HepG2 (cell line): ENCODE data around the gene KCTD13. TPM values are rescaled to one million over a fixed set of nuclear protein-coding genes. Genes with fewer than 3 reads are reported as not detected.
A peak's percentile ranks its signal among the peaks of the same experiment; 100 is the strongest.

Source experiments
- BRF2 ChIP-seq: sonication (generic); formaldehyde crosslinking; IDR thresholded peaks from 2 replicates; pipeline ENCODE4 v1.8.1; 2022; ENCODE audit warnings: mild to moderate bottlenecking, missing genetic modification reagents
- FOXO1 ChIP-seq: sonication (generic); formaldehyde crosslinking; IDR thresholded peaks from 2 replicates; pipeline ENCODE4 v1.4.0; 2020; ENCODE audit warnings: missing genetic modification reagents
- FOXP4 ChIP-seq: sonication (generic); formaldehyde crosslinking; IDR thresholded peaks from 2 replicates; pipeline ENCODE4 v1.4.0; 2020; ENCODE audit warnings: missing genetic modification reagents
- GTF3A ChIP-seq: sonication (generic); formaldehyde crosslinking; conservative IDR thresholded peaks from 2 replicates; pipeline ENCODE4 v1.4.0; 2020; ENCODE audit warnings: mild to moderate bottlenecking, missing genetic modification reagents
- MIER2 ChIP-seq: IDR thresholded peaks from 2 replicates; pipeline ENCODE4 v1.6.1; 2016; ENCODE audit warnings: missing biosample characterization, missing genetic modification reagents
- MTF2 ChIP-seq: sonication (generic); formaldehyde crosslinking; IDR thresholded peaks from 2 replicates; pipeline ENCODE4 v1.5.0; 2020; ENCODE audit warnings: missing genetic modification reagents, borderline replicate concordance
- NFIC ChIP-seq: IDR thresholded peaks from 2 replicates; pipeline ENCODE4 v1.6.1; 2012; ENCODE audit warnings: mild to moderate bottlenecking, low read length, inconsistent platforms
- NKX3-1 ChIP-seq: sonication (generic); formaldehyde crosslinking; IDR thresholded peaks from 2 replicates; pipeline ENCODE4 v1.5.0; 2020; ENCODE audit warnings: missing genetic modification reagents
- NR2F6 ChIP-seq, 2 experiments: IDR thresholded peaks; 2 replicates each; pipeline ENCODE4 v1.6.1; 2016; ENCODE audit warnings: antibody characterized with exemption in 1 of 2, mild to moderate bottlenecking in 1 of 2
- PBX3 ChIP-seq: sonication (generic); formaldehyde crosslinking; IDR thresholded peaks from 2 replicates; pipeline ENCODE4 v1.8.1; 2023; ENCODE audit warnings: missing genetic modification reagents, inconsistent platforms, borderline replicate concordance
- RBFOX2 ChIP-seq: fragments of 200-400 bp; formaldehyde crosslinking; IDR thresholded peaks from 2 replicates; pipeline ENCODE4 v1.6.1; 2017; ENCODE audit warnings: low read depth, mild to moderate bottlenecking, low read length
- SAP130 ChIP-seq: IDR thresholded peaks from 2 replicates; pipeline ENCODE4 v1.6.1; 2016; ENCODE audit warnings: low read depth
- SRSF9 ChIP-seq: fragments of 200-400 bp; formaldehyde crosslinking; IDR thresholded peaks from 2 replicates; pipeline ENCODE4 v1.6.1; 2018; ENCODE audit warnings: borderline replicate concordance, mild to moderate bottlenecking, low read depth, low read length; ENCODE audit not compliant: insufficient read depth, poor library complexity, severe bottlenecking
- ZBTB34 ChIP-seq: sonication (generic); formaldehyde crosslinking; IDR thresholded peaks from 2 replicates; pipeline ENCODE4 v1.8.0; 2022; ENCODE audit warnings: mild to moderate bottlenecking, missing genetic modification reagents
- ZNF264 ChIP-seq: sonication (generic); formaldehyde crosslinking; IDR thresholded peaks from 2 replicates; pipeline ENCODE4 v1.4.0; 2020; ENCODE audit warnings: missing genetic modification reagents
- ZNF574 ChIP-seq: sonication (generic); formaldehyde crosslinking; IDR thresholded peaks from 2 replicates; pipeline ENCODE4 v1.4.0; 2020; ENCODE audit warnings: missing genetic modification reagents
- ZNF580 ChIP-seq: IDR thresholded peaks from 2 replicates; pipeline ENCODE4 v1.6.1; 2016; ENCODE audit warnings: low read depth, borderline replicate concordance
- ZNF629 ChIP-seq: sonication (generic); formaldehyde crosslinking; conservative IDR thresholded peaks from 2 replicates; pipeline ENCODE4 v1.5.0; 2020; ENCODE audit warnings: missing genetic modification reagents
- ZNF772 ChIP-seq: sonication (generic); formaldehyde crosslinking; IDR thresholded peaks from 2 replicates; pipeline ENCODE4 v1.5.0; 2020; ENCODE audit warnings: mild to moderate bottlenecking, missing genetic modification reagents
- polyA plus RNA-seq, 8 experiments: library from polyadenylated mRNA; depleted of rRNA in 3 of 8; stranded (reverse) in 7 of 8; unstranded in 1 of 8; fragments of >200 nt; fragmentation: Illumina TruSeq in 4 of 8; extraction: Trizol in 4 of 8; gene quantifications; 2 replicates each; pipeline versions ENCODE4 v1.2.1 to v1.2.3, GENCODE V29; 2011 to 2016; ENCODE audit warnings: low read depth in 4 of 8, missing spikeins in 1 of 8, mixed read lengths in 1 of 8; ENCODE audit not compliant: insufficient read depth in 1 of 8
- total RNA-seq, 5 experiments: library from RNA; depleted of rRNA; stranded (reverse); fragments of >200 nt; fragmentation: Illumina TruSeq; extraction: Trizol; gene quantifications; 2 replicates each; pipeline ENCODE4 v1.2.3, GENCODE V29; 2016; ENCODE audit warnings: low read depth in 1 of 5

The KCTD13 gene
- total and polyA plus RNA-seq, 2 of the 13 experiments (the other 11 are each of a cell fraction or from before 2014, with no cell fraction given) = 6.3 to 14.7 TPM

GRCh38 chr16:29891525-29892457 is 34.2 kb downstream of the KCTD13 start (continued):
- TF ChIP-seq BRF2 (CRISPR knock-in tag) (no peak), MIER2 (peak; percentile 89), ZNF580 (CRISPR knock-in tag) (no peak), NFIC (no peak), PBX3 (CRISPR knock-in tag) (no peak), FOXP4 (CRISPR knock-in tag) (peak; percentile 64; the same call in 1 of the 2 replicates), ZNF772 (peak; percentile 52; the same call in 1 of the 2 replicates), RBFOX2 (peak; percentile 26; the same call in 1 of the 2 replicates), NR2F6 (IDR thresholded peaks at IDR 0.05) (peak; percentile 78; the same call in 1 of the 2 replicates), NR2F6 (CRISPR knock-in tag; IDR thresholded peaks at IDR 0.05) (peak; percentile 62; the same call in 1 of the 2 replicates), SRSF9 (no peak), ZBTB34 (CRISPR knock-in tag) (0 out of 2 replicates have a peak, but pooled peaks have one; percentile 19), ZNF574 (CRISPR knock-in tag) (peak; percentile 52), MTF2 (CRISPR knock-in tag) (no peak), FOXO1 (peak; percentile 34; the same call in 1 of the 2 replicates), GTF3A (CRISPR knock-in tag) (no peak), ZNF629 (CRISPR knock-in tag) (peak; percentile 94), NKX3-1 (CRISPR knock-in tag) (0 out of 2 replicates have a peak, but pooled peaks have one; percentile 27), ZNF264 (CRISPR knock-in tag) (0 out of 2 replicates have a peak, but pooled peaks have one; percentile 43), SAP130 (peak; percentile 76)
